Cortex of kidney (tissue), 1 donor: ENCODE data around the gene CRHR2.

ENCODE experiments used
- DNase-seq: peaks from one replicate; lab custom pipeline; 2025; lab: John Stamatoyannopoulos, UW

The CRHR2 gene

DNA sequence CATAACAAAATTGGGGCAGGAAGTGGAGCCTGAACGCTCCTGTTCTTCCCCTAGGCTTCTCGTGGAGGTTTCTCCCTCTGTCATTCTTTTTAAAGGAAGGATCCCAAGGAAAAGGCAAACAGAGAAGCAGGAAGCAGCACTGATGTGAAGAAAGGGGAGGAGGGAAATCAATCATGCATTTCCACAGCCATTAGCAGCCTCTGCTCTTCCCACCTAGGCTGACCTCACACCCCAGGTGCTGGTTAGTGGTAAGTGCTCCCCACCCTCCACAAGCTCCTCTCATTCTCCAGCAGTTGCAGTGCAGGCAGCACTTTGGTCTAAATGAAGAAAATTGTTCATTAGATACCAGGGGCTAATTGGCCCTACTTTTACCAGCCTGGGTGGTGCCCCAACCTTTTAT, 2.6 kb downstream of the CRHR2 start:
- DNase-seq, result no peak

GRCh38 chr7:30678805-30679204, 3.5 kb downstream of the CRHR2 start:
- no peak for DNase-seq

DNA sequence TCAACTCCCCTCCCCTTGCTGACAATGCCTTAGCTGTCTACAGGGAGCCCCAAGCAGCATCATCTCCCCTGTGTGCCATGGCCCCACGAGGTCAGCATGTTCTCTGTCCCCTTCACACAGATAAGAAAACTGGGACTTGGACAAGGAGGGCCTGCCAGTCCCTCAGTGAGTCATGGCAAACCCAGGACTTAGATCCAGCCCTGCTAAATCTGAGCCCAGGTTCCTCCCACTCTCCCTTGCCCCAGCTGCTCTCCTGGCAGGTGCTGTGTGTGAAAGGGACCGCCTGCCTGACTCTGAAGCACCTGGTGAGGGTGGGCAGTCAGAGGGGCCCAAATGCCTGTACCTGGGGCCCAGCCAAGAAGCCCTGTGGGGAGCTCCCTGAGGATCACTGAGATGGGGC, 7.4 kb downstream of the CRHR2 start:
- no peak for DNase-seq

GRCh38 chr7:30674420-30674819, 7.8 kb downstream of the CRHR2 start:
- DNase-seq, result no peak

DNA sequence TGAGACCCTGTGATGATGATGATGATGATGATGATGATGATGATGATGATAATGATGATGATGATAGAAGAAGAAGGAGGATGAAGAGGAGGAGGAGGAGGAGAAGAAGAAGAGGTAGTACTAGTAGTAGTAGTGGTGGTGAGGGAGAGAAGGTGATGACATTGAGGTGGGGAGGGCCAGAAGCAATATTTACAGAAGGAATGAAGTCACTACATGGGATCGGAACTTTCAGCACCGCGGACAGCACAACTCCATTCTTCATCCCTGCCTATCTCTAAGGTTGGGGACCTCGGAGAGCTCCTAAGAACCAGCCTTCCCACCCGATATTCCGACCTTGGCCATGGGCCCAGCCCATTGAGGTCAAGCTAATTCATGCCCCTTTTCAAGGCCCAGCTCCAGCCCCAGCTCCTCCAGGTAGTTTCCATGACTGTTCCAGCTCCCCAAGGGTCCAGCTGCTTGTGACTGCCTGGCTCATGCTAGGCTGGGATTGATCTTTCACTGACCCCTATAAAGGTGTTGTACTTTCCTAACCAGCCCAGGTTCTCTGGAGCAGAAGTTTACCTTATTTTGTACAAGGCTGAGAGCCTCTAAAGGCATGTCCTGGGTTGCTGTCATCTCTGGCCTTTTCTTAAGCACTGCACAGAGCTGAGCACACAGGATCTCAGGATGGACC, 10.3 kb downstream of the CRHR2 start:
- no peak for DNase-seq

DNA sequence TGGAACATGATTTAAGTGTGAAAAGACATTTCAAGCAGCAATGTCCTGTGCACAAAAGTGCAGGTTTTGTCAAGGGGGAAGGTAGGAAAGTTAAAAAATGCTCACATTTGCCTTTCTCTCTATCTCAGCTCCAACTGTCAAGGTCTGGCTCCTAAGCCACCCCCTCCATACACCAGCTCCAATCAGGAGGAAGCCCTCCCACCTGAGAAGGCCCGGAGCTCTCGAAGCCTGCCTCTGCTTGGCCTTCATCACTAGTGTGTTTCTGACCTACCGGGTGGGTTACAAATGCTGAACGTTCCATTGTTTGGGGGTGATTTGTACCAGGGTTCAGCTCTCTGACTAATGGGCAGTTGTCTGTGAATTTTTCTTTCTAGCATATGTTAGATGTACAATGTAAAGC, 14.2 kb downstream of the CRHR2 start:
- DNase-seq, result no peak

DNA sequence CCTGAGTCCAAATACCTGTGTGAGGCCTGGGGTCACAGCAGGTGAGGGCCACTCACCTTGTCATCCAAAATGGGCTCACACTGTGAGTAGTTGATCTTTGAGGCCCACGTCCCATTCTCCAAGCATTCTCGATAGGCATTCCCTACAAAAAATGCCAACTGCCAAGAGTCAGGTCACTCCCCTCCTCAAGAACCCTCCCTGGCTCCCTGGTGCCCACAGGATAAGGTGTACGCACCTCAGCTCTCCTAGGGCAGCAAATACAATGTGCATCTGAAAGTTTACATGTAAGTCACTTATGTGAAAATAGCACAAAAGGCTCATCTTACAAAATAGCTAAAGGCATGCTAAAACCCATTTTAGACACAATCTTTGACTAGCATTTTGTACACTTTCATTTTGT, 15.1 kb downstream of the CRHR2 start:
- DNase-seq, result no peak

DNA sequence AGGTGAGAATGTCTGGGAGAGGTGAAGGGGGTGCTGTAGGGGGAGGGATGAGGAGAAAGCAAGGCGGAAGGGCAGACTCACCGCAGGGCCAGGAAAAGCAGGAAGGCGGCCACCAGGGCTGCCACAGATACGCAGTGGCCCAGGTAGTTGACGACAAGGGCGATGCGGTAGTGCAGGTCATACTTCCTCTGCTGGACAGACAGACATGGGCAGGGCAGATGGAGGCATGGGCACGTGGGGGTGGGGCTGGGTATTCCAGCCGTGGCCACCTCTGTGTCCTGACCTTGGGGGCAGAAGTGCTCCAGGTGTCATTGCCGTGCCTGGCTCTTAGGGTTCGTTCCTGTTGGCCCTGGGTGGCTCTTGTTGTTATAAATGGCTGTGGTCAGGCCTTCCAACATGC, 16.8 kb downstream of the CRHR2 start:
- no peak for DNase-seq

- no peak for DNase-seq
These were observed 17.2 kb downstream of the CRHR2 start for GRCh38 chr7:30665043-30665442.

DNA sequence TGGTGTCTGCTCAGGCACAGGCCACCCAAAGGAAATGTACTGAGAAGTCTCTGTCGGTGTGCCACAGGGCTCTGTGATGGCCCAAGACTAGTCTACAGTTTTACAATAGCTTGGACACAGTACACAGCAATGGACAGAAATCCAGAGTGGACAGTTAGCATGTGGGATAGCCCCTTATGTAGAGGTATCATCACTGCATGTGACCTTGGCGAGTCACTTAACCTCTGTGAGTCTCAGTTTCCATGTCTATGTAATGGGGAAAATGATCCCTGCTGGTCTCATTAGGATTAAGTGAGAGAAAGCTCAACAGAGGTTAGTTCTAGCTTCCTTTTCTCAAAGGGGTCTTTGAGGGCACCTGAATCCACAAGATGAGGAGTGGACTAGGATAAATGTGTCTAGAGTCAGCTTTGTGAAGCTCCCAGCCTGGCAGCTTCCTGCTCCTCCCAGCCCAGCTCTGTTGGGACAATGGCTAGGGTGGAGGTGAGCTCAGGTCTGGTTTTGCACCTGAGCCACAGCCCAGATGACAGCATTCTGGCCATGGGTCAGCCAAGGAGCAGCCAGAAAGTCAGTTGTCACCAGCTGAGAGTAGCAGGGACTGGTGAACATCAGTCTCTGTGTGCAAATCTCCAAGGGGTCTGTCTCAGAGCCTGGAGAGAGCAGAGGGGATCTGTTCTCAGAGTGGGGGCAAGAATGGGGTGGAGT, 17.9 kb downstream of the CRHR2 start:
- DNase-seq, result no peak

GRCh38 chr7:30663414-30663813, 18.8 kb downstream of the CRHR2 start:
- no peak for DNase-seq

GRCh38 chr7:30662431-30662939, 19.8 kb downstream of the CRHR2 start:
- no peak for DNase-seq

GRCh38 chr7:30661926-30662325, 20.3 kb downstream of the CRHR2 start:
- DNase-seq, result no peak

GRCh38 chr7:30660331-30661255, 21.7 kb downstream of the CRHR2 start:
- no peak for DNase-seq

GRCh38 chr7:30659312-30659711, 22.9 kb downstream of the CRHR2 start:
- DNase-seq, result no peak

- DNase-seq, result no peak
These were observed 23.7 kb downstream of the CRHR2 start for GRCh38 chr7:30658479-30659074.

GRCh38 chr7:30657131-30657530, 25.1 kb downstream of the CRHR2 start:
- DNase-seq, result no peak

GRCh38 chr7:30656006-30656957, 26.0 kb downstream of the CRHR2 start:
- DNase-seq, result no peak

- DNase-seq, result no peak
These were observed 26.9 kb downstream of the CRHR2 start for GRCh38 chr7:30655096-30655970.
